ENCODE results near the gene VASH1. TPM values are rescaled to one million over a fixed set of nuclear protein-coding genes. Genes with fewer than 3 reads are reported as not detected.

Gene VASH1
- total RNA-seq: 1 to 10 TPM; 5.6 to 7.8 (median 5.8) TPM

GRCh38 chr14:76761136-76761959 lies at the start of gene VASH1:
VASH1 (plus strand) TSS chr14:76761468; CDS start chr14:76762822, 1,354 bp downstream.
- TF ChIP-seq CTCF (IDR thresholded peaks at IDR 0.05): no peak
- no peak for TF ChIP-seq POLR2A (IDR thresholded peaks at IDR 0.05)
- TF ChIP-seq POLR2AphosphoS5 (IDR thresholded peaks at IDR 0.05): no peak
- H3K4me3 ChIP-seq: peak within 1 kb of the TSS; percentile 71 to 97 (median 82)
- peak within 1 kb of the TSS; percentile 42 to 83 for H3K27ac ChIP-seq
- peak in 1 of 2 donors; percentile 17 for DNase-seq (ENCODE audit: low spot score in 2 of 2)
- intact Hi-C loops (cut with DNase I; ENCODE audit: low total_unique reads): no loop called here
- no peaks in the 10 kb centered on the region for H3K4me1 ChIP-seq
- H3K27me3 ChIP-seq: no peaks in the 10 kb centered on the region
- no peaks in the 10 kb centered on the region for H3K36me3 ChIP-seq
- H3K9me3 ChIP-seq: no peaks in the 10 kb centered on the region

GRCh38 chr14:76713121-76713520 lies 48.1 kb upstream of the VASH1 start:
- intact Hi-C loops (cut with DNase I; ENCODE audit: low total_unique reads): no loop called here
- DNase-seq (ENCODE audit: low spot score in 2 of 2): no peak

GRCh38 chr14:76714470-76714869 lies 46.8 kb upstream of the VASH1 start:
- intact Hi-C loops (cut with DNase I; ENCODE audit: low total_unique reads): no loop called here
- H3K27me3 ChIP-seq: no peaks in the 10 kb centered on the region
- no peaks in the 10 kb centered on the region for H3K4me1 ChIP-seq
- no peak overlapping the region for H3K4me3 ChIP-seq
- no peaks in the 10 kb centered on the region for H3K9me3 ChIP-seq
- no peak overlapping the region for H3K27ac ChIP-seq
- no peak for DNase-seq (ENCODE audit: low spot score in 2 of 2)
- no peaks in the 10 kb centered on the region for H3K36me3 ChIP-seq
- TF ChIP-seq POLR2A (IDR thresholded peaks at IDR 0.05): no peak
- no peak for TF ChIP-seq POLR2AphosphoS5 (IDR thresholded peaks at IDR 0.05)
- no peak for TF ChIP-seq CTCF (IDR thresholded peaks at IDR 0.05)

More at GRCh38 chr14:76713121-76713520, 48.1 kb upstream of the VASH1 start:
- no peaks in the 10 kb centered on the region for H3K4me1 ChIP-seq
- no peaks in the 10 kb centered on the region for H3K27me3 ChIP-seq
- H3K36me3 ChIP-seq: no peaks in the 10 kb centered on the region
- H3K27ac ChIP-seq: no peak overlapping the region
- no peaks in the 10 kb centered on the region for H3K9me3 ChIP-seq
- TF ChIP-seq POLR2A (IDR thresholded peaks at IDR 0.05) (no peak), CTCF (IDR thresholded peaks at IDR 0.05) (no peak), POLR2AphosphoS5 (IDR thresholded peaks at IDR 0.05) (no peak)
- H3K4me3 ChIP-seq: no peak overlapping the region

GRCh38 chr14:76715101-76715500 lies 46.2 kb upstream of the VASH1 start:
- TF ChIP-seq CTCF (IDR thresholded peaks at IDR 0.05) (no peak), POLR2A (IDR thresholded peaks at IDR 0.05) (no peak), POLR2AphosphoS5 (IDR thresholded peaks at IDR 0.05) (no peak)
- no peaks in the 10 kb centered on the region for H3K36me3 ChIP-seq
- peak overlapping the region in 1 of 2 donors; percentile 53 for H3K27ac ChIP-seq
- no peaks in the 10 kb centered on the region for H3K27me3 ChIP-seq
- DNase-seq (ENCODE audit: low spot score in 2 of 2): no peak
- intact Hi-C loops (cut with DNase I; ENCODE audit: low total_unique reads): no loop called here
- no peaks in the 10 kb centered on the region for H3K9me3 ChIP-seq
- H3K4me1 ChIP-seq: no peaks in the 10 kb centered on the region
- no peak overlapping the region for H3K4me3 ChIP-seq

- no peak for TF ChIP-seq POLR2AphosphoS5 (IDR thresholded peaks at IDR 0.05)
- no peak overlapping the region for H3K4me3 ChIP-seq
- H3K4me1 ChIP-seq: no peaks in the 10 kb centered on the region
- H3K27me3 ChIP-seq: no peaks in the 10 kb centered on the region
- no peaks in the 10 kb centered on the region for H3K36me3 ChIP-seq
- no peak for DNase-seq (ENCODE audit: low spot score in 2 of 2)
- peak overlapping the region in 1 of 2 donors; percentile 53 for H3K27ac ChIP-seq
- no peaks in the 10 kb centered on the region for H3K9me3 ChIP-seq
- intact Hi-C loops (cut with DNase I; ENCODE audit: low total_unique reads): no loop called here
These were observed 45.7 kb upstream of the VASH1 start for GRCh38 chr14:76715511-76716081.

Data from breast epithelium (tissue), 4 donors.